HEK293T (cell line): ENCODE results near the gene HGF.

Experiments
- BHLHE40 ChIP-seq: fragments of 450-650 bp; IDR thresholded peaks from 2 replicates; pipeline ENCODE4 v1.6.1; 2016; ENCODE audit warnings: mild to moderate bottlenecking, moderate library complexity, borderline replicate concordance
- CTBP1 ChIP-seq: fragments of 450-650 bp; IDR thresholded peaks from 2 replicates; pipeline ENCODE4 v1.6.1; 2016; ENCODE audit warnings: borderline replicate concordance
- FOXA1 ChIP-seq: fragments of 450-650 bp; IDR thresholded peaks from 2 replicates; pipeline ENCODE4 v1.6.1; 2016; ENCODE audit warnings: mild to moderate bottlenecking
- FOXK2 ChIP-seq: fragments of 450-650 bp; IDR thresholded peaks from 2 replicates; pipeline ENCODE4 v1.6.1; 2016; ENCODE audit warnings: mild to moderate bottlenecking
- HDGF ChIP-seq: fragments of 450-650 bp; IDR thresholded peaks from 2 replicates; pipeline ENCODE4 v1.6.1; 2017; ENCODE audit warnings: antibody characterized with exemption, borderline replicate concordance
- L3MBTL2 ChIP-seq: fragments of 450-650 bp; conservative IDR thresholded peaks from 2 replicates; pipeline ENCODE4 v1.6.1; 2016; ENCODE audit warnings: mild to moderate bottlenecking
- LEF1 ChIP-seq: fragments of 450-650 bp; IDR thresholded peaks from 2 replicates; pipeline ENCODE4 v1.6.1; 2017; ENCODE audit warnings: mild to moderate bottlenecking, borderline replicate concordance
- NFRKB ChIP-seq: fragments of 450-650 bp; IDR thresholded peaks from 2 replicates; pipeline ENCODE4 v1.6.1; 2016; ENCODE audit warnings: mild to moderate bottlenecking, moderate library complexity
- SP1 ChIP-seq: fragments of 450-650 bp; IDR thresholded peaks from 2 replicates; pipeline ENCODE4 v1.6.1; 2017
- SUZ12 ChIP-seq: fragments of 450-650 bp; IDR thresholded peaks from 2 replicates; pipeline ENCODE4 v1.6.1; 2016; ENCODE audit warnings: mild to moderate bottlenecking
- TARDBP ChIP-seq: fragments of 450-650 bp; IDR thresholded peaks from 2 replicates; pipeline ENCODE4 v1.6.1; 2016

DNA sequence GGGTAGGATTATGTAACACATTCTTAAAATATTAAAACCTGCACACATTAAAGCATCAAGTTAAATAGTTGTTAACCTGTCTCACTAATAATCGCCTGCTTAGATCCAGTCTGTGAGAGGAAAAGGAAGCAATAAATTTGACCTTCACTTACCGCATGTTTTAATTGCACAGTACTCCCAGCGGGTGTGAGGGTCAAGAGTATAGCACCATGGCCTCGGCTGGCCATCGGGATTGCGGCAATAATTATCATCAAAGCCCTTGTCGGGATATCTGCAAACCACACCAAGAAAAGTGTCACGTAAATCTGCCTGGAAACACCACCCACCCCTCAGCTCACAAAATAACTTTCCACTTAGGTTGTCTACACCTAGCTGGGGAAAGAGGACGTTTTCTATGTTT lies 26.6 kb downstream of the HGF start:
- TF ChIP-seq BHLHE40 (no peak), SP1 (no peak), LEF1 (no peak), SUZ12 (no peak), TARDBP (no peak), HDGF (no peak), FOXA1 (no peak), L3MBTL2 (no peak), CTBP1 (no peak), FOXK2 (no peak), NFRKB (no peak)
